MG63 (cell line): ENCODE data around the gene MARS1. TPM values are rescaled to one million over a fixed set of nuclear protein-coding genes. Genes with fewer than 3 reads are reported as not detected.

Experiments used
- DNase-seq: peaks from one replicate; pipeline ENCODE4 v3.0.0-alpha.2; 2020
- H3K27me3 ChIP-seq: fragments of 250-450 bp; sonication (Bioruptor Pico); 2 replicates; pipeline ENCODE4 v1.5.1; 2020; ENCODE audit warnings: mild to moderate bottlenecking, moderate library complexity
- H3K36me3 ChIP-seq: fragments of 250-450 bp; sonication (Bioruptor Pico); 2 replicates; pipeline ENCODE4 v1.5.1; 2020; ENCODE audit warnings: mild to moderate bottlenecking, moderate library complexity
- H3K4me3 ChIP-seq: fragments of 250-450 bp; sonication (Bioruptor Pico); 2 replicates; pipeline ENCODE4 v1.5.1; 2020; ENCODE audit warnings: mild to moderate bottlenecking, moderate library complexity
- H3K9me3 ChIP-seq: fragments of 250-450 bp; sonication (Bioruptor Pico); 2 replicates; pipeline ENCODE4 v1.5.1; 2020; ENCODE audit warnings: mild to moderate bottlenecking, moderate library complexity
- total RNA-seq: library from RNA; depleted of rRNA; stranded (reverse); fragments of >200 nt; shearing (Covaris generic); gene quantifications from 2 replicates; pipeline ENCODE4 v1.2.3, GENCODE V29; 2014; ENCODE audit warnings: low replicate concordance

MARS1 gene
- total RNA-seq, 1 experiment from 2014 or later = 285 TPM

GRCh38 chr12:57465030-57465746, 22.7 kb upstream of the MARS1 start:
- H3K4me3 ChIP-seq = no peak overlapping the region
- no peak for DNase-seq

GRCh38 chr12:57465747-57466505, 21.9 kb upstream of the MARS1 start:
- Histone ChIP-seq H3K9me3 (no peaks in the 10 kb centered on the region), H3K27me3 (peaks cover 14% of the 10 kb centered on the region), H3K36me3 (no peaks in the 10 kb centered on the region), H3K4me3 (no peak overlapping the region)
- no peak for DNase-seq

More at GRCh38 chr12:57465030-57465746, 22.7 kb upstream of the MARS1 start:
- peaks cover 19% of the 10 kb centered on the region for H3K27me3 ChIP-seq
- no peaks in the 10 kb centered on the region for H3K9me3 ChIP-seq
- no peaks in the 10 kb centered on the region for H3K36me3 ChIP-seq

GRCh38 chr12:57467212-57467874, 20.5 kb upstream of the MARS1 start:
- DNase-seq = no peak
- no peak overlapping the region for H3K4me3 ChIP-seq

GRCh38 chr12:57467915-57468314, 20.0 kb upstream of the MARS1 start:
- peaks cover 16% of the 10 kb centered on the region for H3K27me3 ChIP-seq
- no peaks in the 10 kb centered on the region for H3K9me3 ChIP-seq
- H3K36me3 ChIP-seq = no peaks in the 10 kb centered on the region
- H3K4me3 ChIP-seq = no peak overlapping the region
- no peak for DNase-seq

More at GRCh38 chr12:57467212-57467874, 20.5 kb upstream of the MARS1 start:
- Histone ChIP-seq H3K36me3 (no peaks in the 10 kb centered on the region), H3K27me3 (peaks cover 11% of the 10 kb centered on the region), H3K9me3 (no peaks in the 10 kb centered on the region)

- Histone ChIP-seq H3K27me3 (peaks cover 25% of the 10 kb centered on the region), H3K4me3 (no peak overlapping the region), H3K36me3 (no peaks in the 10 kb centered on the region), H3K9me3 (no peaks in the 10 kb centered on the region)
- no peak for DNase-seq
These were observed 18.3 kb upstream of the MARS1 start for GRCh38 chr12:57469296-57470164.

GRCh38 chr12:57470286-57470969, 17.4 kb upstream of the MARS1 start:
- H3K4me3 ChIP-seq = no peak overlapping the region
- no peaks in the 10 kb centered on the region for H3K9me3 ChIP-seq
- no peak for DNase-seq
- H3K27me3 ChIP-seq = peaks cover 32% of the 10 kb centered on the region
- no peaks in the 10 kb centered on the region for H3K36me3 ChIP-seq

- Histone ChIP-seq H3K27me3 (peaks cover 36% of the 10 kb centered on the region), H3K4me3 (no peak overlapping the region), H3K9me3 (no peaks in the 10 kb centered on the region), H3K36me3 (no peaks in the 10 kb centered on the region)
- no peak for DNase-seq
These were observed 16.8 kb upstream of the MARS1 start for GRCh38 chr12:57470970-57471656.

- Histone ChIP-seq H3K36me3 (no peaks in the 10 kb centered on the region), H3K4me3 (no peak overlapping the region), H3K27me3 (peaks cover 36% of the 10 kb centered on the region), H3K9me3 (no peaks in the 10 kb centered on the region)
- no peak for DNase-seq
These were observed 16.2 kb upstream of the MARS1 start for GRCh38 chr12:57471661-57472060.

GRCh38 chr12:57472391-57472790, 15.5 kb upstream of the MARS1 start:
- Histone ChIP-seq H3K9me3 (no peaks in the 10 kb centered on the region), H3K36me3 (no peaks in the 10 kb centered on the region), H3K27me3 (peaks cover 30% of the 10 kb centered on the region), H3K4me3 (no peak overlapping the region)
- no peak for DNase-seq

- H3K27me3 ChIP-seq = peaks cover 28% of the 10 kb centered on the region
- no peak for DNase-seq
These were observed 14.5 kb upstream of the MARS1 start for GRCh38 chr12:57473392-57473791.

GRCh38 chr12:57473886-57474285, 14.0 kb upstream of the MARS1 start:
- Histone ChIP-seq H3K9me3 (no peaks in the 10 kb centered on the region), H3K4me3 (no peak overlapping the region), H3K36me3 (no peaks in the 10 kb centered on the region), H3K27me3 (peaks cover 28% of the 10 kb centered on the region)
- no peak for DNase-seq

More at GRCh38 chr12:57473392-57473791, 14.5 kb upstream of the MARS1 start:
- Histone ChIP-seq H3K36me3 (no peaks in the 10 kb centered on the region), H3K4me3 (no peak overlapping the region), H3K9me3 (no peaks in the 10 kb centered on the region)

GRCh38 chr12:57474430-57474829, 13.4 kb upstream of the MARS1 start:
- Histone ChIP-seq H3K36me3 (no peaks in the 10 kb centered on the region), H3K4me3 (no peak overlapping the region), H3K9me3 (no peaks in the 10 kb centered on the region), H3K27me3 (peaks cover 26% of the 10 kb centered on the region)
- no peak for DNase-seq

GRCh38 chr12:57474862-57475261, 13.0 kb upstream of the MARS1 start:
- no peak overlapping the region for H3K4me3 ChIP-seq
- no peaks in the 10 kb centered on the region for H3K36me3 ChIP-seq
- peaks cover 26% of the 10 kb centered on the region for H3K27me3 ChIP-seq
- no peaks in the 10 kb centered on the region for H3K9me3 ChIP-seq
- DNase-seq = no peak

- no peak for DNase-seq
- no peak overlapping the region for H3K4me3 ChIP-seq
- no peaks in the 10 kb centered on the region for H3K36me3 ChIP-seq
- H3K9me3 ChIP-seq = no peaks in the 10 kb centered on the region
- H3K27me3 ChIP-seq = peaks cover 26% of the 10 kb centered on the region
These were observed 12.4 kb upstream of the MARS1 start for GRCh38 chr12:57475271-57476161.
